Forelimb muscle (tissue), 1 donor: ENCODE measurements around the gene ECHS1. TPM values are rescaled to one million over a fixed set of nuclear protein-coding genes. Genes with fewer than 3 reads are reported as not detected.
A peak's percentile ranks its signal among the peaks of the same experiment; 100 is the strongest.
"Not testable (repeated sequence)": the region's sequence is repeated elsewhere in the genome, so short reads cannot be mapped to it uniquely, and the experiment has no call there.

Experiments
- DNase-seq: peaks from one replicate; pipeline ENCODE4 v3.0.0-alpha.2; 2013; ENCODE audit warnings: low read depth
- polyA plus RNA-seq: library from polyadenylated mRNA; unstranded; fragments of 120-200 nt; gene quantifications from one replicate; pipeline ENCODE4 v1.2.1, GENCODE V29; 2013; ENCODE audit not compliant: insufficient read length

Gene ECHS1
- 123 TPM for polyA plus RNA-seq

DNA sequence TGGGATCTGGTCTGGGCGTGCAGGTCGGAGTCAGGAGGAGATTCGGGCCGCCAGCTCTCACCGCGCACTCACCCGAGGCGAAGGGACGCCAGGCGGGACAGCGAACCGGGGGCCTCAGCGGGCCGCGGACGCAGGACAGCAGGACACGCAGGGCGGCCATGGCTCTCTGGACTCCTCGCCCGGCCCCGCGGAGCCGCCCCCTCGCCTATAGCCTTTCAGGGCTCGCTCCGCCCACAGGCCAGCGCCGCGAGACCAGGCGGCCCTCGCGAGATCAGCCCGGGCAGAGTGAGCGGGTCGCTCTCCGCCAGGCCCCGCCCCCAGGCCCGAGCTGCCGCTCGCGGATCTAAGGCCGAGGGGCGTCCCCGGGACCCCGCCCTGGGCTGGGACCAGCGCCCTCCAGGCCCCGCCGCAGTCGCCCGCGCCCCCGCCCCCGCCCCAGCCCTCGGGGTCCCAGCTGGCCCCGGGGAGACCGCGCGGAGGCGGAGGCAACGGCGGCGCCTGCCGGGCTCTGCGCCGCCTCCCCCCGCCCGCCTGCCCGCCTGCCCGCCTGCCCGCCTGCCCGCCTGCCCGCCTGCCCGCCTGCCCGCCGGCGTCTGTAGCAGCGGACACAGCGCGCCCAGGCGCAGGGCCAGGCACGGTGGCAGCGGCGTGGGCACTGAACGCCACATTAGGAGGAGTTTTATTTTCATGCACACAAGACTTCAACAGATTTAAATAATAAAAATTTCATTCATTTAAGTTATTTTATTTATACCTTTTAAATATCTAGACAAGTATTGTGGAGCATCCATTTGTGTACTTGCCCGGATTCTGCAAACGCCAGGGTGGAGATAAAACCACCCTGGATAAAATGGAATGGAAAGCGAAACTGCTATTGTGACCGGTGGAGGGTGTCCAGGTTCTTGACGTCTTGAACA, at the start of gene ECHS1:
Gene ECHS1 (minus strand): TSS at position 181 of the 917 bp plus-strand sequence. CDS start 21 bp downstream, at position 160.
- DNase-seq: peak; percentile 63

DNA sequence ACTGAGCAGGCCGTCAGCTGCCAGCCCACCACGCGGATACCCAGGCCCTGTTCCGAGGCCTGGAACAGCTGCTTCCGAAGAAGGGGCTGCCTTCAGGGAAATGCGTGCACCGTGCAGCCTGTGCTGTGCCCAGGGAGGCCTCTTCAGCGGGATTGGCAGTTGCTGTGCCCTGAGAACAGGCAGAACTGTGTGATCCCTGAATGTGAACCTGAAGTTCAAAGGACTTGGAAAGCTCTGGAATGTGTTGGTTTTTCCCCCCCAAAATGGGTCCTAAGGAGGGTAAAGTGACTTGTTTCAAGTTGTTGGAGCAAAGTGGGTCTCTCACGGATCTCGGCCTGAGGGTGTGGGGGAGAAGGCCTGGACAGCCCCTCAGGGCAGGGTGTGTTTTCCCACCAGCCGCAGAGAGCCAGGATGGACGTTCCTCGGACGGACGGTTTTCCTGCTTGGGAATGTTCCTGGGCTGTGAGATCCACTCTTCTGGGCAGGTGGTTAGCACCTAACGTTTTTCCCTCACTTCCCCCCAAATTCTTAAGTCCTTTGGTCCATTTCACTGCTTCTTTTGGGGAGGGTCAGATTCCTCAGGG, 49.2 kb upstream of the ECHS1 start:
- no peak for DNase-seq

DNA sequence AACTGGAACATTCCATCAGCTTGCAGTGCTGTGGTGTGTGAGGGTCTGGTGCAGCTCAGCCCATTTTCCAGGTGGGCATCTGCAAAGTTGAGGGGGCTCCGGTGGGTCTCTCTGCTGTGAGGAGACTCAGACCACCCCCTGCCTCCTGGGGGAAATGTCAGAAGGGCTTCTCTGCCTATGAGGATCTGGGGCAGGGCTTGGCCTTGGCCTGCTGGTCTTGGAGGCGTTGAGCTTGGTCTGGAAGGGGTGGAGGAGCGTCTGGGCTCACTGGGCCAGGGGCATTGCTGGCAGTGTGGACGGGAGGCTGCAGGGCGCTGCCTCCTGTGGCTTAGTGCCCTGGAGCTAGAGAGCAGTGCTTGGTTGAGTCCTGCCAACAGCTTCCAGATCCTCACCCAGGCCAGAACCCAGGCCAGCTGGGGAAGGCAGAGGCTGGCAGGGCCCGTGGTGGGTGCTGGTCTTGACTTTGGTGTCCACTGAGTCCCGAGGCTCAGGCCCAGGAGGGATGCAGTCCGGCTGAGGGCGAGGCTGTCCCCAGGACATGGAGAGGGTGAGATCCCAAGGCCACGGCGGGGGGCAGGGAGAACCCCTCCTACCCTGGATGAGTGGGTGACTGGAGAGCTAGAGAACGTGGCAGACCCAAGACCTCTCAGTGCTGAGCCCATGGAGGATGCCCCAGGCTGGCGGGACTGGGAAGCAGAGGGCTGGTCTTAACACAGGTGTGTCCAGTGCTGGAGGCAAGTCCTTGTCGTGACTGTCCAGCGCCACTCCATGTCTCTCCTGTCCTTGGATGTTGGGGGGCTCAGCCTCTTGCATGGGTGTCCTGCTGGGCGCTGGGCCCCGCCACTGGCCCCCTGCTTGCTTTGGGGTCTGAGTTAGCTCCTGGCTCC, 48.4 kb upstream of the ECHS1 start:
- DNase-seq: no peak

- no peak for DNase-seq
Observed at GRCh38 chr10:133420579-133420978, 47.4 kb upstream of the ECHS1 start.

DNA sequence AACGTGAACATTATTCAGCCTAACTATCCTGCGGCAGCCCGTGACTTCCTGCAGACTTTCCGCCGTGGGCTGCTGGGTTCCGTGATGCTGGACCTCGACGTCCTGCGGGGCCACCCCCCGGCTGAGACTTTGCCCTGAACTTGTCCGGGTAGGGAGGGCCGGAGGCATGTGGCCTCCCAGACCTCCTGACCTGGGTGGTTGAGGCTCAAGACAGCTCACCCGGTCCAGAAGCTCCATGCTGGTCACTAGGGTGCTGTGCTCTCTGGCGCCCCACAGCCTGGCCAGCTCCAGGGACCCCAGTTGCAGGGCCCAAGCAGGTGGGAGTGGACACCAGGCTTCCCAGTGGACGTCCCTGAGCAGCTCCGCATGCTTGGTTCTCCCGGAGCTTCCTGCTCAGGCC, 46.9 kb upstream of the ECHS1 start:
- DNase-seq: no peak

GRCh38 chr10:133419211-133419950, 46.2 kb upstream of the ECHS1 start:
- no peak for DNase-seq

- DNase-seq: no peak
Observed at GRCh38 chr10:133418289-133418993, 45.3 kb upstream of the ECHS1 start.

GRCh38 chr10:133415752-133416151, 42.6 kb upstream of the ECHS1 start:
- no peak for DNase-seq

DNA sequence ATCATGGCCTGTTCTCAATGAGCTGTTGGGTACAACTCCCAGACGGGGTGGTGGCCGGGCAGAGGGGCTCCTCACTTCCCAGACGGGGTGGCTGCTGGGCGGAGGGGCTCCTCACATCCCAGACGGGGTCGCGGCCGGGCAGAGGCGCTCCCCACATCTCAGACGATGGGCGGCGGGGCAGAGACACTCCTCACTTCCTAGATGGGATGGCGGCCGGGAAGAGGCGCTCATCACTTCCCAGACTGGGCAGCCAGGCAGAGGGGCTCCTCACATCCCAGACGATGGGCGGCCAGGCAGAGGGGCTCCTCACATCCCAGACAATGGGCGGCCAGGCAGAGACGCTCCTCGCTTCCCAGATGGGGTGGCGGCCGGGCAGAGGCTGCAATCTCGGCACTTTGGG, 41.2 kb upstream of the ECHS1 start:
- DNase-seq: not testable (repeated sequence)

DNA sequence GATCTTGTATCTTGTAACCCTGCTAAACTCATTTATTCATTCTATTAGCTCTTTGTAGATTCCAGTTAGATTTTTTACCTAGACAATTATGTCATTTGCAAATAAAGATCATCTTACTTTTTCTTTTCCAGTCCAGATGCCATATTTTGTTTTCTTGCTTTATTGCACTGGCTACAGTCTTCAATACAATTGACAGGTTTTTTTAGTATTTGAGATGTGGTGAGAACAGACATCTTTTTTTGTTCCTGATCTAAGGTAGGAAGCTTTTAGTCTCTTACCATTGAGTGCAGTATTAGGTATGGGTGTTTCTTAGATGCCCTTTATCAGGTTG, 39.2 kb upstream of the ECHS1 start:
- no peak for DNase-seq

DNA sequence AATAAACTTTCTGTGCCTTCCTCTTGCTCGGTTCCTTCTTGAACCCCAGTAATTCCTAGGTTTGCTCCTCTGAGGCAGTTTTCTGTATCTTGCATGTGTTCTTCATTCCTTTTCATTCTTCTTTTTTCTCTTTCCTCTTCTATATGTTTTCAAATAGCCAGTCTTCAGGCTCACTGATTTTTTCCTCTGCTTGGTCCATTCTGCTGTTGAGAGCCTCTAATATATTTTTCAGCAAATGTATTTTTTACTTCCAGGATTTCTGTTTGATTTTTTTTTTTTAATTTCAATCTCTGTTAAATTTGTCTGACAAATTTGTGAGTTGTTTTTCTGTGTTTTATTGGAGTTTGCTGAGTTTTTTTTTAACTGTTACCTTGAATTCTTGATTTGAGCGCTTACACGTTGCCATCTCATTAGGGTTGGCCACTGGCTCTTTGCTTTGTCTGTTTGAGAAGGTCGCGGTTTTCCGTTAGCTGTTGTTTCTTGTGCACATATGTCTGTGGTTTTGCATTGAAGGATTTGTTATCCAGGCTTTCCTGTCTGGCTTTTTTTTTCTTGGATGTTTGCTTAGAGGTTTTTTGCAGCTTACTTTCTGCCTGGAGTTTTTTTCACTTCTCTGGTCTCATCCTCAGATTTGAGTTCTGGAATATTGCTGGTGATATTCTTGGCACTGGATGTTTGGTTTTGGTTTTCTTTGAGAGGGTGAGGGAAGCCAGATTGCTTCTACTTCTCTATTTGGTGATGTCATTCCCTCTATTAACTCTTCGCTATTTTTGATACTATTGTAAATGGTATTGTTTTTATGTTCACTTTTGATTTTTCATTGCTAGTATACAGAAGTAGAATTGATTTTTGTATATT, 38.6 kb upstream of the ECHS1 start:
- DNase-seq: no peak

GRCh38 chr10:133405844-133406527, 32.8 kb upstream of the ECHS1 start:
- DNase-seq: no peak

GRCh38 chr10:133405272-133405671, 32.1 kb upstream of the ECHS1 start:
- no peak for DNase-seq

- no peak for DNase-seq
Observed at GRCh38 chr10:133403784-133404183, 30.6 kb upstream of the ECHS1 start.

- DNase-seq: no peak
Observed at GRCh38 chr10:133403359-133403758, 30.2 kb upstream of the ECHS1 start.

DNA sequence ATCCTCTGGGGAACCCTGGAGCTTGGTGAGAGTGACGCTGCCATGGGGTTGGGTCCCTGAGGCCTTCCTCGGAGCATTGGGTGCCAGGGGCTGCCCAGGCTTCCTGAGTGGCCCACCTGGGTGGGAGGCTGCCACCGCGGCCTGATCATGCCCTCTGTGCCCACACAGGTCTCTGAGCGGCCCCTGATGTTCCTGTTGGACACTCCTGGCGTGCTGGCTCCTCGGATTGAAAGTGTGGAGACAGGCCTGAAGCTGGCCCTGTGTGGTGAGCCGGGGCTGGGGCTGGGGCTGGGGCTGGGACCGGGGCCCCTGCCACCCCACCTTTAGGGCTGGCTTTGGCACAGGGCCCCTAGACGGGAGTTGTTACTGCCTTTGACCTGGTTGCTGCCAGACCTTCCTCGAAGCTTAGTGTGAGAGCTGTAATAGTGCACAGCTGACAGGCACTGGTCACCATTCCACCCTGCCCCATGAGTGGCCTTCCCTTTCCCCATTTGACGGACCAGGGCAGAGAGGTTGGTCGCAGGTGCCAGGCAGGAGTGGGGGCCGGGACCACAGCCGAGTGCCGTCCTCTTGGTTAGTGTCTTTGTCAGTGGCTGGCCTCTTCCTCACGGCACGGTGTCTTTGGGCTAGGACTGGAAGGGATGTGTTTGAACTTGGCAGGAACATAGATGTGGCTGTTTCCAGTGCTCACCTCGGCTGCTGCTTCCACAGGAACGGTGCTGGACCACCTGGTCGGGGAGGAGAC, 29.0 kb upstream of the ECHS1 start:
- no peak for DNase-seq

GRCh38 chr10:133401500-133401899, 28.3 kb upstream of the ECHS1 start:
- DNase-seq: no peak

DNA sequence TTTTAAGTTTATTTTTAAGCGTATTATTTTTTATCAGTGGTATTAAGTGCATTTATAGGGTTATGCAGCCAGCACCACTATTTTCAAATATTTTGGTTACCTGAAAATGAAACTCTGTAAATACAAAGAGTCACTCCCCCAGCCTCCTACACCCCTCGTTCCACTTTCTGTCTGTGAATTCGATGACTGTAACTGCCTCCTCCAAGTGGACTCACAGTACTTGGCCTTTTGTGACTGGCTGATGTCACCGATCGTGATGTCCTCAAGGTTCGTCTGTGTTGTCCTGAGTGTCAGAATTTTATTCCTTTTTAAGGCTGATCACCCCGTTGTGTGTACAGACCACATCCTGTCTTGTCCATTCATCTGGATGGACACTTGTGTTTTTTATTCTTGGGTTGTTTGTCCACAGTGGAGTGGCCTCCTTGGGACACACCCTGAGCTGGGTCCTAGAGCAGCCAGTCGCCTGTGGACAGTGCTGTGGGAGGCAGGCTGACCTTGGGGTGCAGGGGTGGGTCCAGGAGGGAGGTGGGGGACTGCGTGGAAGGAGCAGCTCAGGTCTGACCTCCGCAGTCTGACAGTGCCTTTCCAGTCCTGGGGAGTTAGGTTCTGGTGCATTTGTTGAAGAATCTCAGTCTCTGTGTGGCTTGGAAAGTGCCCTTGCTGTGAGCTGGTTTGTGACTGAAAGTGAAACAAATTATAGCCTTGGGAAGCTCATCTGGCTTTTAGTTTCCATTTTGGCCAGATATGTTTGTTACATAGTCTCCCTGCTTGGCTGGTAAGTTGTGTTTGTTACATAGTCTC, 27.7 kb upstream of the ECHS1 start:
- DNase-seq: no peak
